GM18858 (cell line): ENCODE measurements around the gene MST1.

Experiments used
- ATAC-seq: cut with Tn5 transposase; IDR thresholded peaks from one replicate; pipeline ENCODE4 v1.9.1; 2021; ENCODE audit not compliant: unreplicated experiment

Gene MST1

DNA sequence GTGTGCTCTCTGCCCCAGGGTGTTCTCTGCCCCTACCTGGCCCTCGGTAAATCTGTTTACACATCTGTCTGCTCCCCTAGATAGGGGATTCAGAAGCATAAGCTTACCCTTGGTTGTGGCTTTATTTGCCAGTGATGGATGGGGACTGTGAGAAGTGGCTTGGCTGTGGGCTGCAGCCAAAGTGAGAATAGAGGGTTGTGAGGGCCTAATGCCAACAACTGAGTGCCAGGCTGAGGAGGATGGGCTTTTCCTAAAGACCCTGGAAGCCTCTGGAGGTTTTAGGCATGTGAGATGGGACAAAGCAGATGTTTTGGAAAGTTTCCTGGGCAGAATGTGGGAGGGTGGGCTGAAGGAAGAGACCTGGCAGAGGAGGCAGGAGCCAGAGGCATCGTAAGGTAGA is 30.6 kb downstream of the MST1 start:
- ATAC-seq, result no peak

GRCh38 chr3:49657208-49657915 is 31.9 kb downstream of the MST1 start:
- ATAC-seq, result no peak

DNA sequence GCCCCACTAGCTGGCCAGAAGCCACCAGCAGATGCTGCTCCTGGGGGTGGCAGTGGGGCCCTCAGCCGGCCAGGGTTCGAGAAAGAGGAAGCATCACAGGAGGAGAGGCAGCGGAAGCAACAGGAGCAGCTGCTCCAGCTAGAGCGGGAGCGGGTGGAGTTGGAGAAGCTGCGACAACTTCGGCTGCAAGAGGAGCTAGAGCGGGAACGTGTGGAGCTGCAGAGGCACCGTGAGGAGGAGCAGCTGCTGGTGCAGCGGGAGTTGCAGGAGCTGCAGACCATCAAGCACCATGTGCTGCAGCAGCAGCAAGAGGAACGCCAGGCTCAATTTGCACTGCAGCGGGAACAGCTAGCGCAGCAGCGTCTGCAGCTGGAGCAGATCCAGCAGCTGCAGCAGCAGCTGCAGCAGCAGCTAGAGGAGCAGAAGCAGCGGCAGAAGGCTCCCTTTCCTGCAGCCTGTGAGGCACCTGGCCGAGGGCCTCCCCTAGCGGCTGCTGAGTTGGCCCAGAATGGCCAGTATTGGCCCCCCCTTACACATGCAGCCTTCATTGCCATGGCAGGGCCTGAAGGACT is 32.6 kb downstream of the MST1 start:
- ATAC-seq, result no peak

DNA sequence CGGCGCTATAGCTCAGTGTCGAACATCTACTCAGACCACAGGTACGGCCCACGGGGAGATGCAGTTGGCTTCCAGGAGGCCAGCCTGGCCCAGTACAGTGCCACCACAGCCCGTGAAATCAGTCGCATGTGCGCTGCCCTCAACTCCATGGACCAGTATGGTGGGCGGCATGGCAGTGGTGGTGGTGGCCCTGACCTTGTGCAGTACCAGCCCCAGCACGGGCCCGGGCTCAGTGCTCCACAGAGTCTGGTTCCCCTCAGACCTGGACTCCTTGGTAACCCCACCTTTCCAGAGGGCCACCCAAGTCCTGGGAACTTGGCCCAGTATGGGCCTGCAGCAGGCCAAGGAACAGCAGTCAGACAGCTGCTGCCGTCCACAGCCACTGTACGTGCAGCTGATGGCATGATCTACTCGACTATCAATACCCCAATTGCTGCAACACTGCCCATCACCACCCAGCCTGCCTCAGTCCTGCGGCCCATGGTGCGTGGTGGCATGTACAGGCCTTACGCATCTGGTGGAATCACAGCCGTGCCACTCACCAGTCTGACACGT is 33.5 kb downstream of the MST1 start:
- ATAC-seq, result no peak

- no peak for ATAC-seq
Observed at GRCh38 chr3:49654955-49655556, 34.2 kb downstream of the MST1 start.

GRCh38 chr3:49654176-49654825 is 35.0 kb downstream of the MST1 start:
- no peak for ATAC-seq

GRCh38 chr3:49653621-49654020 is 35.7 kb downstream of the MST1 start:
- ATAC-seq, result no peak

DNA sequence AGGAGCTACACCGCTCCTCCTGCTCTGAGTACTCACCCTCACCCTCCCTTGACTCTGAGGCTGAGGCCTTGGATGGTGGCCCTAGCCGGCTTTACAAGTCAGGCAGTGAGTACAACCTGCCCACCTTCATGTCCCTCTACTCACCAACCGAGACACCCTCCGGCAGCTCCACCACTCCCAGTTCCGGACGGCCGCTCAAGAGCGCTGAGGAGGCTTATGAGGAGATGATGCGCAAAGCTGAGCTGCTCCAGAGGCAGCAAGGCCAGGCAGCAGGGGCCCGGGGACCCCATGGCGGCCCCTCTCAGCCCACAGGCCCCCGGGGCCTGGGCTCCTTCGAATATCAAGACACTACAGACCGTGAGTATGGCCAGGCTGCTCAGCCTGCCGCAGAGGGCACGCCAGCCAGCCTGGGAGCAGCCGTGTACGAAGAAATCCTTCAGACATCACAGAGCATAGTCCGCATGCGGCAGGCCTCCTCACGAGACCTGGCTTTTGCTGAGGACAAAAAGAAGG is 36.3 kb downstream of the MST1 start:
- no peak for ATAC-seq

DNA sequence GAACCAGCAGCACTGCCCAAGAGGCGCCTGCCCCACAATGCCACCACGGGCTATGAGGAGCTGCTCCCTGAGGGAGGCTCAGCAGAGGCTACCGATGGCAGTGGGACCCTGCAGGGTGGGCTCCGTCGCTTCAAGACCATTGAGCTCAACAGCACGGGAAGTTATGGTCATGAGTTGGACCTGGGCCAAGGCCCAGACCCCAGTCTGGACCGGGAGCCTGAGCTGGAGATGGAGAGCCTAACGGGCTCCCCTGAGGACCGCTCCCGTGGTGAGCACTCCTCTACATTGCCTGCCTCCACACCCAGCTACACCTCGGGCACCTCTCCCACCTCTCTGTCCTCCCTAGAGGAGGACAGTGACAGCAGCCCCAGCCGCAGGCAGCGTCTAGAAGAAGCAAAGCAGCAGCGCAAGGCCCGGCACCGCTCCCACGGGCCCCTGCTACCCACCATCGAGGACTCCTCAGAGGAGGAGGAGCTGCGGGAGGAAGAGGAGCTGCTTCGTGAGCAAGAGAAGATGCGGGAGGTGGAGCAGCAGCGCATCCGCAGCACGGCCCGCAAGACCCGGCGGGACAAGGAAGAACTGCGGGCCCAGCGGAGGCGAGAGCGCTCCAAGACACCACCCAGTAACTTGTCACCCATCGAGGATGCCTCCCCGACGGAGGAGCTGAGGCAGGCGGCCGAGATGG is 36.9 kb downstream of the MST1 start:
- no peak for ATAC-seq

DNA sequence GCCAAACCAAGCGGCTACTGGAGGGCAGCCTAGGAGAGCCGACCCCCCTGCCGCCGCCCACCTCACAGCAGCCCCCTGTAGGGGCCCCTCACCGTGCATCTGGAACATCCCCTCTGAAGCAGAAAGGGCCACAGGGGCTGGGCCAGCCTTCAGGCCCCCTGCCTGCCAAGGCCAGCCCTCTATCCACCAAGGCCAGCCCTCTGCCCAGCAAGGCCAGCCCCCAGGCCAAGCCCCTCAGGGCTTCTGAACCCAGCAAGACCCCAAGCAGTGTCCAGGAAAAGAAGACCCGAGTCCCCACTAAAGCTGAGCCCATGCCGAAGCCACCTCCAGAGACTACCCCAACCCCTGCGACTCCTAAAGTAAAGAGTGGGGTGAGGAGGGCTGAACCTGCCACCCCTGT is 38.6 kb downstream of the MST1 start:
- ATAC-seq, result no peak

- ATAC-seq, result no peak
Observed at GRCh38 chr3:49650177-49650576, 39.1 kb downstream of the MST1 start.

GRCh38 chr3:49649576-49649975 is 39.7 kb downstream of the MST1 start:
- no peak for ATAC-seq

GRCh38 chr3:49648354-49649019 is 40.8 kb downstream of the MST1 start:
- no peak for ATAC-seq

DNA sequence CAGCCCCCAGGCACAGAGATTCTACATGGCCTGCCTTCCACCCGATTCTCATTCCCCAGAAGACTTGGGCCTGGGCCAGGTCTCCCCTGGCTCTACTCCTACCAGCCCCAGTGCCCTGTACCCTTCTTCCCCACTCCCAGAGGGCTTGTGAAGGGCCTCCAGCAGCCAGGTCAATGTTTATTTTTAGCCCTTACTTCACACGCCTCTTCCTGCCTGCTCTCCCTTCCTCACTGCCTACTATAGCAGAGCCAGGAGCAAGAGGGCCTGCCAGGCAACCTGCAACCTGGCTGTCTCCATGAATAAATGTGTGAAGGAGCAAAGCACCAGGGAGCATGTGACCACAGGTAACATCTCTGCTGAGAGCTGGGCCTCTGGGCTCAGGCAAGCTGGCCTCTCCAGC is 41.5 kb downstream of the MST1 start:
- ATAC-seq, result no peak

- ATAC-seq, result no peak
Observed at GRCh38 chr3:49646236-49646635, 43.0 kb downstream of the MST1 start.

DNA sequence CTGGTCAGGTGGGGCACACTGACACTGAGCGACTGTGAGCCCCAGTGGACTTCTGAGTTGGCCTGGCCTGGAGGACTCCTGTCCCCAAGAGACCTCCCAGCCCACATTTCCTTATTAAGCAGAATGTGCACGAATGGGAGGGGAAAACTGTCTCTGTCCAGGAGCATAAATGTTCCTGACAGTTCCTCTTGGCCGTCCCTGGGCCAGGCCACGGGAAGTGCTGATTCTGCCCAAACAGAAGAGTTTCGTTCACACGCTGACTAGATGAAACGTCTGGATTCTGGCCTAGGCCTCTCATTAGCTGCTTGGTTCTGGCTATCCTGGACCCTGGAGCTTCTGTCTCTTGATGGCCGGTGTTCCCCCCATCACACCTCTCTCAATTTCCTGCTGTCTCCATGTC is 44.6 kb downstream of the MST1 start:
- ATAC-seq, result no peak

GRCh38 chr3:49642708-49643145 is 46.5 kb downstream of the MST1 start:
- ATAC-seq, result no peak

GRCh38 chr3:49641921-49642707 is 47.2 kb downstream of the MST1 start:
- ATAC-seq, result no peak

DNA sequence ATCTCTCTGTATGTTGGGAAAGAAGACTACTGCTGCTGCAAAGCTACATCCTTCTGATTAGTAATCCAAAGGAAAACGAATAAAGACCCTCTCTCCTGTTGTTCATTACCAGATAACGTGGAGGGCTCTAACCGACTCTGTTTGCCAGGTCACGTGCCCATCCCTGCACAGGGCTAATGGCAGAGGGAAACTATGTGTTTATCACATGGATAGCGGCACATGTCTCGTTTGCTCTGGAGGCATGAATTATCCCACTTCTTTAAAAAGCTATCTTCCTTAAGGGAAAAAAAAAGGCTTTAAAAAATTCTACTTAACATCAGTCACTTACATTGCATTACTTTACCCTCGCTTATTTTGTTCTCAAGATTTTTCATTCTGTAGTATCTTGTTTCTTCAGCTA is 48.0 kb downstream of the MST1 start:
- ATAC-seq, result no peak

DNA sequence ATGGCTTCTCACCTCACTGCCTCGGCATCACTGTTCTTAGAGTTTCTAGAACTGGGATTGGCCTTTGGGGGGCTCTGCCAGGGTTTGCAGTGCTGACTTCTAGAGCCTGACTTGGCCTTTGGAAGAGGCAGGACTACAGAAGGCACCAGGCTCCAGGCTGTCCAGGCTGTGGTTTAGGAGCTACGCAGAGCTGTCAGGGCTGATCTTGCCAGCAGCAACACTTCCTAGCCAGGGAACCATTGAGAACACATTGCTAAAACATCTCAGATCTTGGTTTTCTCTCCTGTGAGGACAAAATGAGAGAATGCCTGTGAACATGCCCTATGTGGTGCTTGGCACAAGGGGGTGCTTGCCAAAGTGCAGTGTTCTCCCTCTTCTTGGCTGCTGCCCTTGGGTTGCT is 49.7 kb downstream of the MST1 start:
- ATAC-seq, result no peak
